HG03135 (cell line): ENCODE results near the gene BBS4.

Source experiments
- ATAC-seq: cut with Tn5 transposase; IDR thresholded peaks from one replicate; pipeline ENCODE4 v1.9.1; 2021; ENCODE audit warnings: mild to moderate bottlenecking, moderate library complexity; ENCODE audit not compliant: unreplicated experiment

BBS4 gene

DNA sequence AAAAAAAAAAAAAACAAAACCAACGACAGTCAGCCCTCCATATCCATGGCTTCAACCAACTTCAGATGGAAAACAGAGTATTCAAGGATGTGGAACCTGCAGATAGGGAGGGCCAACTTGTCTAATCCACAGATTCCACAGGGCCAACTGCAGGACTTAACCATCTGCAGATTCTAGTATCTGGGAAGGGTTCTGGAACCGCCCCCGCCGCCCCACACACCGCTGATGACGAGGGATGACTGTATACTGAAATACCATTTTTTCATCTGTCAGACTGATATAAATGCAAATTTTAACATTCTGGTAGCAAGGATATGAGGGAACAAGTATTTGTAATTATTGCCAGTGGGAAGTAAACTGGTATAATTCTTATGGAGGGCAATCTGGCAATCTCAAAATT lies 68.1 kb downstream of the BBS4 start:
- no peak for ATAC-seq

DNA sequence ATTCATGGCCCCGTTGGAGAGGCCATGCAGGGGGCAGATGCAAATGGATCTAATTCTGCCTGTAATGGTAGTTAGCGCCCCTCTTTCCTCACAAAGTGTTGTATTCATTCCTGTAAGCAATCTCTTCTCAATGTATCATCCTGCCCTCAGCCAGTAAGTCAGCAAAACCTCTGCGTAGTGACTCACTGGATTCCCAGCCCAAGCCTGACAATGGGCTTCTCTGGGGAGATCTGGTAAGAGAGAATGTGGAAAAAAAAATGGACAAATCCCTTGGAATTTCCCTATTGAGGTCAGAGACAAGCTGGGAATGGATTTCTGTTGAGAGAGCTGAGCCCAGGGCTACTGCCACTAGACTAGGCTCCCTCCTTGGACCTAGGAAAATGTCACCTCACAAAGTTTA lies 72.2 kb downstream of the BBS4 start:
- ATAC-seq = no peak

GRCh38 chr15:72760590-72761260 lies 74.7 kb downstream of the BBS4 start:
- ATAC-seq = no peak

GRCh38 chr15:72764656-72765055 lies 78.6 kb downstream of the BBS4 start:
- no peak for ATAC-seq

- ATAC-seq = no peak
Measured at GRCh38 chr15:72766025-72766424, 80.0 kb downstream of the BBS4 start.

DNA sequence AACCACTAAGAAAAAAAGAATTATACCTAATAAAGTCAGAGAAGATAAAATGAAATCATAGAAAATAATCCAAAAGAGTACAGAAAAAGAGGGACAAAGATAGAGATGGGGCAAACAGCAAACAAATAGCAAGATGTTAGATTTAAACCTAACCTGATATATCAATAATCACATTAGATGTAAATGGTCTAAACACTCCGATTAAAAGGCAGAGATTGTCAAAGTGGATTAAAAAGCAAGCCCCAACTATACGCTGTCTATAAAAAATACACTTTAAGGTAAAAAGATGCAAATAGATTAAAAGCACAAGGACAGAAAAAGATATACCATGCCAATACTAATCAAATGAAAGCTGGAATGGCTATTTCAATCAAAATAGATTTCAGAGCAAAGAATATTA lies 80.8 kb downstream of the BBS4 start:
- ATAC-seq = no peak

GRCh38 chr15:72770673-72771328 lies 84.8 kb downstream of the BBS4 start:
- no peak for ATAC-seq

DNA sequence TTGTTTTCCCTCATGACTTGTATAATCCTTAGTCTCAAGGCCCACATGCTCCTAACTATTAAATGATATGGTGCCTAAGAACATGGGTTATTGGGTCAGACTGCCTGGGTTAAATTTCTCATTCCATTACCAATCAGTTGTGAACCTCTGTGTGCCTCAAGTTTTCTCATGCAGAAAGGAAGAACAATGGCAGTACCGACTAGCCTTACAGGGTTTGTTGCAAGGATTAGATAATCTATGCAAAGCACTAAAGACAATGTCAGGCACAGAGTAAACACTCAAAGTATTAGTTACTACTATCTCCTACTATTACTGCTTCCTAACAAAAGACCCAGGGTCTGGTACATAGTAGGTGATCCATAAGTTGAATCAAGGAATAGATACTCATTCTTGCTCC lies 85.3 kb downstream of the BBS4 start:
- no peak for ATAC-seq

DNA sequence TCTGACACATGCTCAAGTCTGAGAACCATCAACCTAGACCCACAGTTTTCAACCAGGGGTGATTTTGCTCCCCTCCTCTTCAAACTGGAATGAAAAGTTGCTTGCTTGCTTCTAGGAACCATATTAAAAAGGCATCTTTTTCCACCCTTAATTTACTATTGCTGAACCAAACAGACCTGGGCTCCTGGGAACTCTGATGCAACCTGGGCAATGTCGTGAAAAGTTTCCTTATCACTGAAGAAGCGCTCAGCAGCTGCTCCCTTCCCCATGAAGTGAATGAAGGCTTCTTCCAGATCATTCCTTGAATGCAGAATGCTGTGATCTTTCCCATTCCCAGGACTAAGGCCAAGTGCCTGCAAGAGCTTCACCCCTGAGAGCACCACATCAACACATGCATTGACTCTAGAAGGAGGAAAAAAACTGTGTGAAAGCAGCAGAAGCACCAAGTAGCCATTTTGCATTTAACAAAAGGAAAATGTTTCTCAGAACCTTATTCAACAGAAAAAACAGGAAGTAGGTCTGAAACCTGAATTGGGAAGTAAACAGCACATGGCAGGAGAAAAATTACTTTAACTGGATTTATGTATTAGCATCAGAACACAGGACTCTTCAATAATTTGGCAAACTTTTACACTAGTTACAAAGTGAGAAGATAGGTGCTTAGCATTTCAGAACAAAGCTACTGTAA lies 88.8 kb downstream of the BBS4 start:
- ATAC-seq = no peak

DNA sequence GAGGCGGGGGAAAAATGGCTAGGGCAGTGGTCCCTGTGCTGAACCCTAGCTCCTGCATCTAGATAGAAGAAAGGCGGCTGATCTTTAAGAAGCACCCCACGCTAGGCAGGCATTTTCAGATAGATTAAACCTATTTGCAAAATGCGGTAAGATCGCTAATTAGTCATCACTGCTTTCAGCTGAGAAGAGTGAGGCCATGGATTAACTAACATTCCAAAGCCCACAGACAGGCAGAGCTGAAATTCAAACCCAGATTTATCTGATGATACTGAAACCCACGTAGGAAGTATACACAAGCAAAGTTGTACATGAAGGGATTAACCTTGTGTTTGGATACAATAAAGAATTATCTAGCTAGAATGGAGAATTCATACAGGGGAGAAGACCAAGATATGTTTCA lies 92.8 kb downstream of the BBS4 start:
- ATAC-seq = no peak

DNA sequence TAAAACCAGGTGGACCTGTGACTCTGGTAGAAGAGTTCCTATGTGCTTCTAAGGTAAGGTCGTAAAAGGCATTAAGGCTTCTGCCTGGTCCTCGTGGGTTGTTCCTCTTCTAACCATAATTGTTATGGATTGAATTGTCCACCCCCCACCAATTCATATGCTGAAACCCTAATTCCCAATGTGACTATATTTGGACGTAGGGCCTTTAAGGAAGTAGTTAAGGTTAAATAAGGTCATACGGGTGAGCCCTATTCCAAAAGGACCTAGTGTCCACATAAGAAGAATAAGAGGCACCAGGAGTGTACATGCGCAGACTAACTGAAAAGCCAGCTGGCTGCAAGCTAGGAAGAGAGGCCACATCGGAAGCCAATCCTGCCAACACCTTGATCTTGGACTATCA lies 95.6 kb downstream of the BBS4 start:
- no peak for ATAC-seq

GRCh38 chr15:72782274-72783003 lies 96.4 kb downstream of the BBS4 start:
- ATAC-seq = no peak

- ATAC-seq = peak; percentile 42
Measured at GRCh38 chr15:72783004-72783639, 97.1 kb downstream of the BBS4 start.

- peak; percentile 65 for ATAC-seq
Measured at GRCh38 chr15:72783640-72784455, 97.8 kb downstream of the BBS4 start, which contains the start of gene ADPGK. TSS of gene ADPGK (minus strand) at chr15:72783758. CDS start at chr15:72783691, 67 bp downstream.

DNA sequence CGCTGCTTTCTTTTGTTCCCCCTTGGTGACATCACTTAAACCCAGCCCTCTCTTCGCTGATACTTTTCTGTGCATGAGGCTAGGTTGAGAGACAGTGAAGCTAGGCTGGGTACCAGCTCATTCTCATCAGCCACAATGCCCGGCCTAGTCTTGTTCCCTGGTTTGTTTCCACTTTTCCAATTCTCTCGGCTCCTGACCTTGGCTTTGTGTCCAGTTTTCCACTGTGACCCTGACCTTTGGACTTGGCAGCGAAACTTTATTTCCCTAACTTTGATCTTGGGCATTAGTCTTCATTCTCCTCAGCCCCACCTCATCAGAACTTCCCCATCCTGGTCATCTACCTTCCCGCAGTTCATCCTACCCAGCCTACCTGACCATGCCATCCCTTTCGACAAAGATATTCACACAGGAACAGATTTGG lies 98.5 kb downstream of the BBS4 start:
- ATAC-seq = no peak

DNA sequence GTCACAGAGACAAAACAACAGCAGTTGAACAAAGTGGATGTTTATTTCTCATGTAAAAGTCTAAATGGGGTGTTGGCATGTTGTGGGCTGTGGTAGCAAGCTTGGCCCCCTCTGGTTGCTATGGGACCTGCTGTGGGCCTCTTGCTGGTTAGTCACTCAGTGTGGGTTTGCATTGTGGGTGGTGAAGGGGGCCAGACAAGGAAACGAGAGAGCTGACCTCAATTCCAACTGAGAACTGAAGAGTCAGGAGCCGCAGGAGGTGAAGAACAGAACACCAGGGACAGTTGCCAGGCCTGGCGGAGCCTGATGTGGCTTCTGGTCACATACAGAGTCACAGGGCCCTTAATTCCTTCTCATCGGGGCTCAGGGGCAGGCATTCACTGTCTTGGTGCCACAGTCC lies 99.4 kb downstream of the BBS4 start:
- ATAC-seq = no peak

DNA sequence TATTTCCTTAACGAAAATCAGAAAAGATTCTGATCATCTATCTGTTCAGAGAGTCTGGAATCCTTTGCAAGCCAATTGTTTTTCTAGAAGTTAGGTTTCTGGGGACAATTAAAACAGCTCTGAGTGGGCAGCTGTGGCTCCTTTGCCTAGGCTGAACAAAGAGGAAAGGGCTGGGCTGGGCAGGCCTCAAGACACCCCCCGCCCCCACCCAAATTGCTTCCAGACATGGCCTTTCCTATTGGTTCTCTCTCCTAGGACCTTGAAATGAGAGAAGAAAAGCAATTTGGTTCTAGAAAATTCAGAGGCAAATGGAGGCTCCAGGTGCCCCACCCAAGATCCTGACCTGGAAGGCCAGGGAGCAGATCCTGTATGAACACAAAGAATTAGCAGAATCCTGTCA lies 99.8 kb downstream of the BBS4 start:
- ATAC-seq = no peak

GRCh38 chr15:72786242-72786641 lies 100.2 kb downstream of the BBS4 start:
- no peak for ATAC-seq

DNA sequence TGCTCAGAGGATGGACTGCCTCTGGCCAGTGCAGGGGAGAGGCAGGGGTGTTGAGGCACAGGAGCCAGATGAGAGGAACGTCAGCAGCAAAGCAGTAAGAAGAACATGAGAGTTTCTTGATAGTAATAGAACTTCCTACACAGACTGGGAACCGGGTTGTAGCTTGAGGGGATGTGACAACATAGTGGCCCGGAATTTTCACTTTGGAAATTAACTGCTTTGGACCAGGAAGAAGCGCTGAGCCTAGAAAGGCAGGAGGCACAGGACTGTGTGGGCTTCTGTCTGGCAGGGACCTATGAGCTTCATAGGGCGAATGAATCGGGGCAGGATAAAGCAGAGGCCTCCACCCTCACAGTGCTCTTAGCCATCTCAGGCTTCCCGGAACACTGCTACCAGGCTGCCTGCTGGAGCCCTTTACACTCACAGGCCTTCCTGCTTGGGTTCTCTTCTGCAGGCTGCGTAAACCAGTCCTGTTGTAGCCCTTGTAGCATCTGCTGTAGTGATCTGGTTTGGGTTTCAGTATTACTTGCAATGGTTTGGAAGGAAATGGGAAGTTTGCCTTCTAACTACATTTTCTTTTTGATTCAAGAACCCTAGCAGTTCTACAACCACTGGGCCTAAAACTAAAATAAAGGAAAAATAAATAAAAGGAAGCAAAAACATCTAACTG lies 100.8 kb downstream of the BBS4 start:
- no peak for ATAC-seq

DNA sequence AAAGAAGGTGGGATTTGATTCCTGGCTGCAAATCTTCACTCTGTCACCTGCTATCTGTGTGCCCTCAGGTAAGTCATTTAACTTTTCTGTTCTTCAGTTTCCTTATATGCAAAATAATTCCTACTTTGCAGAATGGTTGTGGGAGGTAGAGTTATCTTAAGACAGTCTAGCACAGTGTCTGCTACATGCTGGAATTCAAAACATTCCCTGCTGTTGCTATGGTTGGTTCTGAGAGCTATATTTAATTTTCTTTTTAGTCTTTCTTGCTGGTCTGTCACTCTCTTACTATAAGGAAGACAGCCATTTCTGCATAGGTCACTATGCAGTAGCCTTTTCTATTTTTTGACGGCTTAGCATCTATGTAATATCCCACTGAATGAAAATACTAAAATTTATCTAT lies 101.5 kb downstream of the BBS4 start:
- ATAC-seq = no peak
